ENCODE data around the gene GSG1L. TPM values are rescaled to one million over a fixed set of nuclear protein-coding genes. Genes with fewer than 3 reads are reported as not detected.

GSG1L gene
- total RNA-seq, 2 experiments from 2014 or later = not detected

DNA sequence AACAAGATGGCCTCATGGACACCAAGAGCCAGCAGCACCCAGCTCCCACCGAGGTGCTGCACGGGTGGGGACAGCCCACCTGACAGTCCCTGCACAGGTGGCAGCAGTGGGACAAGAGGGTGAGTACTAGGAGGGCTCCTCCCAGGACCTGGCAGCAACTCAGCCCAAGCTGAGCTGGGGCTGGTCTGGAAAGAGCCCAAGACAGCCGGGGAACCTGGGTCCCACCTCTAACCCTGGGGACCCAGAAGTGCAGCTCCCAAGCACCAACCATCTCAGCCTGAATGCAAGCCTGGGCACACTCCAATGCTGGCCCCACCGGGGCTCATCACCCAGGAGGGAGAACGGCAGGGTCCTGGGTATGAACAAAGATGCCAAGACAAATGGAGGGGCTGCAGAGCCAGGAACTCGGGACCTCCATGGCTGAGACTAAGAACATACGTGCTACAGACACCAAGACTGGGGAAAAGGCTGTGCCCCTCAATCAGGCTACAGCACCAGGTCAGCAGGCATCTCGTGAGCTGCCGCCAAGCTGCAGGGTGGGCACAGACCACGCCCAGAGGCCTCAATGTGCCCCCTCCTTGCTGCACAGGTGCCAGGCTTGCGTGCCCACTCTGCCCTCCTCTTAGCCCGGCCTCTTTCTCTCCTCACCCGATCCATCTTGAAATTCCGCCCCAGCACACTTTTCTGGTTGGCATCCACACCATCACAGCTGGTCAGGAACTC is 37.5 kb upstream of the GSG1L start:
- H3K9me3 Mint-ChIP-seq = no peaks in the 10 kb centered on the region
- no peaks in the 10 kb centered on the region for H3K4me1 Mint-ChIP-seq
- no peak overlapping the region for H3K27ac Mint-ChIP-seq
- no peaks in the 10 kb centered on the region for H3K27me3 Mint-ChIP-seq
- H3K36me3 Mint-ChIP-seq (ENCODE audit: low read depth) = peaks cover 74% of the 10 kb centered on the region
- ChIA-PET CTCF (interaction anchor here (2.3 kb wide), 1 partner anchor 12 kb away, joined by 6 read pairs; no protein-coding TSS in a partner anchor), POLR2A (no interaction called here)
- H3K4me3 Mint-ChIP-seq = no peak overlapping the region
- DNase-seq = no peak

DNA sequence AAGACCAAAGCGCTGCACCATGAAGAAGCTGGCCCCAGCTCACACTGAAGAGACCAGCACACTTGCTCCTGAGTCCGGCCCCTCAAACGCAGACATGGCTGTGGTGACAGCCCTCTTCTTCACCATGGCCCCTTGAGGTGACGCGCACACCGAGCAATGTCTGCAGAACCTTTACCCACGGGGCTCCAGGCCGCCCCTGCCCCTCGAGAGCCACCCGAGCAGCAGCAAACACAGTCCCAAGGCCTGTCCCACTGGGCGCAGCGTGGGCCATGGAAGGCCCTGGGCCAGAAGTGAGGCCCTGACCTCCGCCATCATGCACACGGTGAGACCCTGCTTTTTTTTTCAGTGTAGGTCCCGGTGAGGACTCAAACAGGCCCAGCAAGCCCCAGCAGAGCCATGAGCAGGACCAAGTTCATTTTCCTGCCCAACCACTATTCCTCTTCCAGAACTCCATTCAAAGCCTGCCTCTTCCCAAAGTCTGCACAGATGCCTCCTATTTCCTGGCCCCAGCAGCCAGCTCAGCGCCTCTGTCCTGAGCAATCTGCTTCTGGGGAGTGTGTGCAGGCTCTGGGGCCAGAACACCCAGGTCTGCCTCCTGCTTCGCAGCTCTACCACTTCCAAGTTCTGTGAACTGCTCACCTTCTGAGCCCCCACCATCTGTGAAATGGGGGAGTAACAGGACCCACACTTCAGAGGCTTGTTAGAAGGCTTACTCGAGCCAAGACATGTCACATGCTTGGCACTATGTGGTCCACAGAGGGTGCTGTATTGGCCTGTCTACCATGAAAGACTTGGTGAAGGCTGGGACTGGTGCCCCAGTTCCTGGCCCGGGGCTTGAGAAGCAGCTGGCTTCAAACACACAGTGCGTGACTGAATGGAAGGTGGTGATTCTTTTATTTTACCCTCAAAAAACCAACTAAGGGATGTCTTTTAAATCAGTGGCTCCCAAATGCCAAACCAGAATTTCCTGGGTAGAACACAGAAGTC is 35.7 kb upstream of the GSG1L start:
- Mint-ChIP-seq H3K4me3 (no peak overlapping the region), H3K27ac (no peak overlapping the region), H3K4me1 (no peaks in the 10 kb centered on the region), H3K9me3 (no peaks in the 10 kb centered on the region), H3K27me3 (no peaks in the 10 kb centered on the region), H3K36me3 (ENCODE audit: low read depth) (peaks cover 62% of the 10 kb centered on the region)
- DNase-seq = no peak
- POLR2A ChIA-PET = no interaction called here
- CTCF ChIA-PET = interaction anchor here (2.7 kb wide), 1 partner anchor 119 kb away, joined by 10 read pairs; no protein-coding TSS in a partner anchor

DNA sequence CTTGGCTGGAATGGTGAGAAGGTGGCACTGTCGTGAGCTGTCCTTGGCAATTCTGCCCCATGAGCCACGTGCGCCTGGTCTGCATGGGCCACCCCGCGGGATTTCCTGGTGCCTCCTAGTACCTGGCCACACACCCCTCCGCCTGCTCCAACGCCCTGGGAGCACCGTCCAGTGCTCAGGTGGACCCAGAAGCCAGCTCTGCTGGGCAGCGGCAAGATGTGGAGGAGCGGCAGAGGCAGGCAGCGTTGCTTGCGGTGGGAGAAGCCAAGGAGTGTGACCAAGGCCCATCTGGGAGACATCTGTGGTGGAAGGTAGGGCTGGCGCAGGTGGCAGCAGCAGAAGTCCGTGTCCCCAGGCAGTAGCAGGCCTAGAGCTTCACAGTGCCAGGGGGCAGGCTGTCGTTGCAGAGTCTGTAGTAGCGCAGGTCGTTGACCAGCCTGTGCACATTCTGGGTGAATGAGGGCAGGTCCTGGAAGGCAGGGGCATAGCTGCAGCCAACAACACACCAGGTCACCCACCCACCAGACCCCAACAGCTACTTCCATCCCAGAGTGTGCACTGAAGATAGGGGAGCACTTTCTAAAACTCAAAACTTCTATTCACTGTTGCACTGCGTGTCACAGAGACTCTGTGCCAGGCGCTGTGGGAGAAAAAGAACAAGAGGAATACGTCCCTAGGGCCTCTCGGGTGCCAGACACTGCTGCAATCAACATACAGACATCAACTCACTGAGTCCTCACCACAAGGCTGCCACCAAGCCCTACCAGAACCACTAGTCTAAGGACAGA is 34.9 kb upstream of the GSG1L start:
- POLR2A ChIA-PET = no interaction called here
- Mint-ChIP-seq H3K4me3 (no peak overlapping the region), H3K27me3 (no peaks in the 10 kb centered on the region), H3K9me3 (no peaks in the 10 kb centered on the region), H3K36me3 (ENCODE audit: low read depth) (peaks cover 53% of the 10 kb centered on the region), H3K4me1 (no peaks in the 10 kb centered on the region), H3K27ac (peak overlapping the region; percentile 2)
- DNase-seq = no peak
- CTCF ChIA-PET = interaction anchor here (2.7 kb wide), 1 partner anchor 120 kb away, joined by 10 read pairs; no protein-coding TSS in a partner anchor

DNA sequence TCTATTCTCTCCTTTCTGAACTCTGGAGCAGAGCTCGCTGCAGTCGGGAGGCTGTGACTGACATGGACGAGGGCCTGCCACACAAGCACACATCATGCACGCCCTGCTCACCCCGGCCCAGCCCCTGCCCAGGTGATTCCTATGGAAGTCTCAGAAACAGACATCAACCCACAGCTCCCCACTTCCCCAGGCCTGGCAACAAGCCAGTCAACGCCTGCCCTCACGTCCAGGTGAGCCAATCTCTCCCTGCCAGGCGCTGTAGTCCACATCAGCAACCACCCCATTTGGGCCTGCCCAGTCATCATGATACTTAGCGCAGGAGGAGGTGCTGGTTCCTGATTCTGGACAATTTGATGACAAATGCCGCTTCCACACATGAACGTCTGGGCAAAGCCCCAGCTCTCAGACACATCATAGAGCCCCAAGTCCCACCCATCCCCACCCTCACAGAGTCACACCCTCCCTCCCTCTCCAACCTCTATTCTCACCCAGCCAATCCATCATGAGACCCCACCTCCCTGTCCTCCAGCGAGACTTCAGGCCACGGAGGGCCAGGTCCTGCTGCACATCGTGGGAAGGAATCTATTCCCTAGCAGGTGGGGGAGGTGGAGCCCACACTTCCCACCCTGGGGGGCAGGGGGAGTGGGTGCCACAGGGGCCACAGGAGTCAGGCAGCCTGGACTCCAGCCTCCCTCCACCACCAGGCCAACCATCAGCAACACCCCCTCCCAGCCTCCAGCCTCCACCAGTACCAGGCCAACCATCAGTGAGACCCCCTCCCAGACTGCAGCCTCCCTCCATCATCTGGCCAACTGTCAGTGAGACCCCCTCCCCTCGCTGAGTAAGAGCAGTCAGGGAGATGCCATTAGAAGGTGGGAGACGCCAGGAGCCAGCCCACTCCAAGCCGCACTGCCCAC is 33.7 kb upstream of the GSG1L start:
- DNase-seq = no peak
- peaks cover 43% of the 10 kb centered on the region for H3K36me3 Mint-ChIP-seq (ENCODE audit: low read depth)
- no peak overlapping the region for H3K4me3 Mint-ChIP-seq
- H3K27ac Mint-ChIP-seq = peak overlapping the region; percentile 31
- H3K4me1 Mint-ChIP-seq = no peaks in the 10 kb centered on the region
- CTCF ChIA-PET = interaction anchor here (2.7 kb wide), 1 partner anchor 121 kb away, joined by 10 read pairs; no protein-coding TSS in a partner anchor
- H3K9me3 Mint-ChIP-seq = no peaks in the 10 kb centered on the region
- POLR2A ChIA-PET = no interaction called here
- H3K27me3 Mint-ChIP-seq = no peaks in the 10 kb centered on the region

DNA sequence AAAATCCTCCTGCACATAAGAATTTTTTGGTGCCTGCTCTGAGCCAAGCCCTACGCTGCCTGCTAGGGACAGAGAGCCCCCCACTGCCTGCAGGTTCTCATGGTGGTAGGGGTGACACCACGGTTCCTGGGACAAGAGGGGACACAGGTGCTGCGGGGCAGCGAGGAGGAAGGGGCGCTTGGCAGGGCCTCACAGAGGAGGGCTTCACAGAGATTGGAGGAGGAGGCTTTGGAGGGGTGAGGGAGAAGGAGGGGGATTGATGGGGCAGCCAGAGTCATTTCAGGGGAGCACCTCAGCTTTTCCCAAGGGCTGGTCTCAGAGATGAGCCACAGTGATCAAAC is 29.8 kb upstream of the GSG1L start:
- DNase-seq = no peak
- Mint-ChIP-seq H3K4me1 (no peaks in the 10 kb centered on the region), H3K4me3 (no peak overlapping the region), H3K36me3 (ENCODE audit: low read depth) (peaks cover 21% of the 10 kb centered on the region), H3K27me3 (no peaks in the 10 kb centered on the region), H3K9me3 (no peaks in the 10 kb centered on the region), H3K27ac (no peak overlapping the region)
- POLR2A ChIA-PET = no interaction called here
- CTCF ChIA-PET = no interaction called here

DNA sequence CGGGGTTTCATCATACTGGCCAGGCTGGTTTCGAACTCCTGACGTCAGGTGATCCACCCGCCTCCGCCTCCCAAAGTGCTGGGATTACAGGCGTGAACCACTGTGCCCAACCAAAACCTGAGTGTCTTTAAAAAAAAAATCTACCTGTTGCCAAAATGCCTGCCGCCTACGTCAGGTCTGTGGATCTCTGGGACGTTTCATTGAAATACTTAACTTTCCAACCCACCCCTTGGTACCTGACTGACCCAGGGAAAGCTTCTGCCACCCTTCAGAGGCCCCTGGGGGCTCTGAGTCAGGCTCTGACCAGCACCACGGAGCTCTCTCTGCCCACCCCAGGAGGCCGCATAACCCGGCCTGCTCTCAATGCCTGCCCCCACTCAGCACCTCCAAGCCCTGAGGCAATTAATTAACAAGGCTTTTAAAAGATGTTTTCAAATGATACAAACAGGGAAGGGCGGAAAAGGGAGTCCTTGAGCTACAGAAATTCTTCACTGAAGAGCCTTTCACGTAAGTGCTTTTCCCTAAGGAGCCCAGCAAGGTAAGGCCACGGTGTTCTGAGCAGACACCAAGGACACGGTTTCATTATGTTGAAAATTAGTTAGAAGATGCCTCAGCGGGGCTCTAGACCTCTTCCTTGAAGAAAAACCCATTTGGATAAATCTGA is 29.3 kb upstream of the GSG1L start:
- ChIA-PET POLR2A (no interaction called here), CTCF (no interaction called here)
- DNase-seq = no peak
- Mint-ChIP-seq H3K36me3 (ENCODE audit: low read depth) (peaks cover 16% of the 10 kb centered on the region), H3K9me3 (no peaks in the 10 kb centered on the region), H3K27ac (peak overlapping the region; percentile 5), H3K27me3 (no peaks in the 10 kb centered on the region), H3K4me3 (no peak overlapping the region), H3K4me1 (no peaks in the 10 kb centered on the region)

DNA sequence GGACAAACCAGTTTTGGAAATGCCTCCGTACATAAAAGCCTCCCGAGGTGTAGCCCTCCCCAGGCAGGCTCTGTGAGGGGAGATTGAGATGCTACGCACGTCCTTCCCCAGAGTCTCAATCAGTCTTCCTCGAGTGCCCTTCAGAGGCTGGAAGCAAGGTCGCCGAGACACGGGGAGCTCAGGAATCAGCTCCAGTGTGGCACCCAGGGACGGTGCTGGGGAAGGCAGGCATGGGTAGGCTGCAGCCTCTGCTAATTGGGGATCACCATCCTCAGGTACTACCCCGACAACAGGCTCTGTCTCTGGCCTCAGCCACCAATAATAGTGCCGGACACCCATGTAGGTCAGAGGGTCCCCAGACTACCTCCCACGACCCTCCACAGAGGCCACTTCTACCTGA is 28.1 kb upstream of the GSG1L start:
- ChIA-PET CTCF (interaction anchor here (0.9 to 1.4 kb wide), 2 partner anchors 9 to 15 kb away, joined by 3 read pairs; no protein-coding TSS in a partner anchor), POLR2A (no interaction called here)
- Mint-ChIP-seq H3K4me3 (no peak overlapping the region), H3K4me1 (no peaks in the 10 kb centered on the region), H3K27me3 (no peaks in the 10 kb centered on the region), H3K27ac (no peak overlapping the region), H3K36me3 (ENCODE audit: low read depth) (peaks cover 5% of the 10 kb centered on the region), H3K9me3 (no peaks in the 10 kb centered on the region)
- no peak for DNase-seq

DNA sequence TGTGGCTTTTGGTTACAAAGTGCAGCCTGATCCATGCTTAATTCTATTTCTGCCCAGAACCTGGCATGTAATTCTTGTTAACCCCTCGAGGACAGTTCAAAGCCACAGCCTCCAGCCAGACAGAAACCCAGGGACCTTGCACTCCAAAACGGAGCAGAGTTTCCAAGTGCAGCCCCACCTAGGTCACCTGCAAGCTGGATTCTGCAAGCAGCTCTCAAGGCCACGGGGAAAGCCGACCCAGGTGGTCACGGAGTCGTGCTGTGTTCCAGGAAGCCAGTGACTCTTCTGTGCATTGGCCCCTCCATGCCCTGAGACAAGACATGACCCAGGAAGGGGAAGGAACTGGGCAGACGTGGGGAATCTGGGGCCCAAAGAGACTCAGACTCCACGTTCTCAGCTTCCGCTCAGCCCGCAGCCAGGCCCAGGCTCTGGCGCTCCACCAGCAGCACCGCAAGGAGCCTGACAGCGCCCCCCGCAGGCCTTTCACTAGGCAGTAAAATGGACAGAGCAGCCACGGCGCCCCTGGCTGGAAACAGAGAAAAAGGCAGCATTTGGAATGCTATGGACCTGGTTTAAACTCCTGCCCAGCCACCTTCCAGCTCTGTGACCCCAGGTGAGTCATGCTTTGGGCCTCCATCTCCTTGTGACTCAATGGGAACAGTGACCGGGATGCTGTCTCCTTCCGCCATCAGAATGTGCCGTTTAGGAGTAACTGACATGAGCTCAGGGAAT is 27.3 kb upstream of the GSG1L start:
- H3K27me3 Mint-ChIP-seq = no peaks in the 10 kb centered on the region
- ChIA-PET CTCF (interaction anchor here (1.4 kb wide), 1 partner anchor 14 kb away, joined by 3 read pairs; no protein-coding TSS in a partner anchor), POLR2A (no interaction called here)
- peak overlapping the region; percentile 36 for H3K27ac Mint-ChIP-seq
- no peaks in the 10 kb centered on the region for H3K9me3 Mint-ChIP-seq
- H3K4me1 Mint-ChIP-seq = no peaks in the 10 kb centered on the region
- no peak for DNase-seq
- peaks cover 2% of the 10 kb centered on the region for H3K36me3 Mint-ChIP-seq (ENCODE audit: low read depth)
- H3K4me3 Mint-ChIP-seq = no peak overlapping the region

DNA sequence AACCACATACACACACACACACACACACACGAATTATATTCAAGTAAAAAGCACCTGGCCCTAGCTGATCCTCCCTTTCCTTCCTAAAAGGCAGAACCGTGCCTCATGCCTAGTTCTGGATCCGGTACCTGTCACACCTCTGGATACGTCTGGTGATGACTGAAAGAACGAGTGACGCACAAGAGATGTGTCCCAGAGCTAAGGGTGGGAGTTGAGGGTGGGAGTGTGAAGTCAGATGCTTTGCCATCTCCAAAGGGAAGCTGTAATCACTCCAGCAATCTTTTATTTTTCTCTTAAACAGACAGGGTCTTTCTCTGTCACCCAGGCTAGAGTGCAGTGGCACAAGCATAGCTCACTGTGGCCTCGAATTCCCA is 26.5 kb upstream of the GSG1L start:
- no peaks in the 10 kb centered on the region for H3K4me1 Mint-ChIP-seq
- ChIA-PET POLR2A (no interaction called here), CTCF (no interaction called here)
- H3K27me3 Mint-ChIP-seq = no peaks in the 10 kb centered on the region
- no peak for DNase-seq
- H3K4me3 Mint-ChIP-seq = no peak overlapping the region
- H3K9me3 Mint-ChIP-seq = no peaks in the 10 kb centered on the region
- H3K27ac Mint-ChIP-seq = no peak overlapping the region
- H3K36me3 Mint-ChIP-seq (ENCODE audit: low read depth) = peaks cover 2% of the 10 kb centered on the region

DNA sequence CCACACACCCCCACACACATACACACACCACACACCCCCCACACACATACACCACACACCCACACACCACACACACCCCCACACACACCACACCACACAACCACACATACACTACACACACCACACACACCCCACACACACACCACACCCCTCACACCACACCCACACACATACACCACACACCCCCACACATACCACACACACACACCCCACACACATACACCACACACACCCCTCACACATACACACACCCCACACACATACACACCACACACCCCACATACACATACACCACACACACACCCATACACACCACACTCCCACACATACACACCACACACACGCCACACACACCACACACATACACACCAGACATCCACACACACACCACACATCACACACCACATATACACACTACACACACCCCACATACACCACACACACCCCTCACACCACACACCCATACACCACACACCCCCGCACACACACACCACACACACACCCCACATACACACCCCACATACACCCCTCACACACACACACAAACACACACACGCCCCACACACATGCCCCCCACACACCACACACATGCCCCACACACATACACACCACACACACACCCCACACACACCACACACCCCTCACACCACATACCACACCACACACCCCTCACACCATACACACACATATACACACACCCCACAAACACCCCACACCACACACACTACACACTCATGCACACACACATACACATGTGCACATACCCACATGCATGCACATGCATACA is 25.9 kb upstream of the GSG1L start:
- DNase-seq = no peak
- no peaks in the 10 kb centered on the region for H3K9me3 Mint-ChIP-seq
- H3K27ac Mint-ChIP-seq = no peak overlapping the region
- H3K4me1 Mint-ChIP-seq = no peaks in the 10 kb centered on the region
- ChIA-PET POLR2A (no interaction called here), CTCF (no interaction called here)
- H3K36me3 Mint-ChIP-seq (ENCODE audit: low read depth) = peaks cover 2% of the 10 kb centered on the region
- H3K4me3 Mint-ChIP-seq = no peak overlapping the region
- H3K27me3 Mint-ChIP-seq = no peaks in the 10 kb centered on the region

Data from activated CD4-positive, alpha-beta T cell treated with anti-CD3 and anti-CD28 coated beads, Interleukin-2, amount 10 ng/mL, durations not matched to agents 7 days and 5 days (primary cell).